KMS-11 (cell line): Measurements from ENCODE around the gene TIMM21.

Experiments used
- H2AFZ ChIP-seq: fragments of 200-600 bp; sonication (generic); 2 replicates; pipeline ENCODE4 v1.6.1; 2016; ENCODE audit warnings: antibody characterized with exemption, mixed run types, low read depth
- H3K27ac ChIP-seq: fragments of 200-600 bp; sonication (generic); 2 replicates; pipeline ENCODE4 v1.6.1; 2016; ENCODE audit warnings: mild to moderate bottlenecking, mixed run types
- H3K27me3 ChIP-seq: fragments of 200-600 bp; sonication (generic); 2 replicates; pipeline ENCODE4 v1.6.1; 2017; ENCODE audit warnings: mild to moderate bottlenecking, low read depth, mixed run types, moderate library complexity; ENCODE audit not compliant: insufficient read depth
- H3K36me3 ChIP-seq: fragments of 200-600 bp; sonication (generic); 2 replicates; pipeline ENCODE4 v1.6.1; 2017; ENCODE audit warnings: mild to moderate bottlenecking, mixed run types; ENCODE audit not compliant: insufficient read depth
- H3K4me1 ChIP-seq: fragments of 200-600 bp; sonication (generic); 2 replicates; pipeline ENCODE4 v1.6.1; 2016; ENCODE audit warnings: mild to moderate bottlenecking, low read depth, mixed run types; ENCODE audit not compliant: poor library complexity, severe bottlenecking
- H3K4me2 ChIP-seq: fragments of 200-600 bp; sonication (generic); 2 replicates; pipeline ENCODE4 v1.7.0; 2016; ENCODE audit warnings: mild to moderate bottlenecking, mixed run types
- H3K4me3 ChIP-seq: fragments of 200-600 bp; sonication (generic); IDR thresholded peaks from 2 replicates; pipeline ENCODE4 v1.6.1; 2017; ENCODE audit warnings: low read depth, low read length, mixed read lengths; ENCODE audit not compliant: insufficient read depth
- H3K79me2 ChIP-seq: fragments of 200-600 bp; sonication (generic); 2 replicates; pipeline ENCODE4 v1.6.1; 2016; ENCODE audit warnings: low read depth, mixed run types; ENCODE audit not compliant: insufficient read depth
- H3K9ac ChIP-seq: fragments of 200-600 bp; sonication (generic); 2 replicates; pipeline ENCODE4 v1.6.1; 2016; ENCODE audit warnings: mild to moderate bottlenecking, mixed run types
- H4K20me1 ChIP-seq: fragments of 200-600 bp; sonication (generic); 2 replicates; pipeline ENCODE4 v1.6.1; 2016; ENCODE audit warnings: mild to moderate bottlenecking, mixed run types; ENCODE audit not compliant: insufficient read depth
- TF ChIP-seq, protein P1 (sequence below): fragments of 200-600 bp; sonication (generic); conservative IDR thresholded peaks from 2 replicates; pipeline ENCODE4 v1.6.1; 2017; ENCODE audit warnings: low read depth, mild to moderate bottlenecking, antibody characterized with exemption, low read length, moderate library complexity, mixed read lengths

The TIMM21 gene

GRCh38 chr18:74172697-74173433 lies 24.5 kb downstream of the TIMM21 start:
- Histone ChIP-seq H3K27ac (no peak overlapping the region), H3K36me3 (no peaks in the 10 kb centered on the region), H4K20me1 (no peaks in the 10 kb centered on the region), H3K9ac (peak overlapping the region; percentile 34; the same call in 1 of the 2 replicates), H3K4me3 (no peak overlapping the region), H3K79me2 (no peaks in the 10 kb centered on the region), H2AFZ (peak overlapping the region; percentile 69), H3K4me2 (peak overlapping the region; percentile 63), H3K4me1 (peaks cover 9% of the 10 kb centered on the region), H3K27me3 (no peaks in the 10 kb centered on the region)
- TF ChIP-seq, protein P1, sequence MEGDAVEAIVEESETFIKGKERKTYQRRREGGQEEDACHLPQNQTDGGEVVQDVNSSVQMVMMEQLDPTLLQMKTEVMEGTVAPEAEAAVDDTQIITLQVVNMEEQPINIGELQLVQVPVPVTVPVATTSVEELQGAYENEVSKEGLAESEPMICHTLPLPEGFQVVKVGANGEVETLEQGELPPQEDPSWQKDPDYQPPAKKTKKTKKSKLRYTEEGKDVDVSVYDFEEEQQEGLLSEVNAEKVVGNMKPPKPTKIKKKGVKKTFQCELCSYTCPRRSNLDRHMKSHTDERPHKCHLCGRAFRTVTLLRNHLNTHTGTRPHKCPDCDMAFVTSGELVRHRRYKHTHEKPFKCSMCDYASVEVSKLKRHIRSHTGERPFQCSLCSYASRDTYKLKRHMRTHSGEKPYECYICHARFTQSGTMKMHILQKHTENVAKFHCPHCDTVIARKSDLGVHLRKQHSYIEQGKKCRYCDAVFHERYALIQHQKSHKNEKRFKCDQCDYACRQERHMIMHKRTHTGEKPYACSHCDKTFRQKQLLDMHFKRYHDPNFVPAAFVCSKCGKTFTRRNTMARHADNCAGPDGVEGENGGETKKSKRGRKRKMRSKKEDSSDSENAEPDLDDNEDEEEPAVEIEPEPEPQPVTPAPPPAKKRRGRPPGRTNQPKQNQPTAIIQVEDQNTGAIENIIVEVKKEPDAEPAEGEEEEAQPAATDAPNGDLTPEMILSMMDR = no peak

DNA sequence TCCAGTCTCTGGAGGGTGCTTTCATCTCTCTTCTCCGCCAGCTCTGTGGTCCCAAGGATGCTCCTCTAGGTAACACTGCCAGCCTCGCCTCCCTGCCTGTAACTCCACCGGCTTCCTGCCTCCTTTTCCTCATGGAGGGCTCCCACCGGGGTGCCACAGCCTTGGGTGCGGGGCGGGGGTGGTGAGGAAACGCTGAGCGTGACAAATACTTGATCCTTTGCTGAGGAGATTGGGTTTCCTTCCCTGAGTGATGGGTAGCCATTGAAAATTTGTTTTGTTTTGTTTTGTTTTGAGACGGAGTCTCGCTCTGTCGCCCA lies 25.1 kb downstream of the TIMM21 start:
- Histone ChIP-seq H3K36me3 (no peaks in the 10 kb centered on the region), H3K4me3 (no peak overlapping the region), H3K79me2 (no peaks in the 10 kb centered on the region), H4K20me1 (no peaks in the 10 kb centered on the region), H3K4me1 (peaks cover 9% of the 10 kb centered on the region), H3K27me3 (no peaks in the 10 kb centered on the region), H3K9ac (no peak overlapping the region), H3K4me2 (no peak overlapping the region), H2AFZ (no peak overlapping the region), H3K27ac (no peak overlapping the region)
- TF ChIP-seq, protein P1 = no peak

DNA sequence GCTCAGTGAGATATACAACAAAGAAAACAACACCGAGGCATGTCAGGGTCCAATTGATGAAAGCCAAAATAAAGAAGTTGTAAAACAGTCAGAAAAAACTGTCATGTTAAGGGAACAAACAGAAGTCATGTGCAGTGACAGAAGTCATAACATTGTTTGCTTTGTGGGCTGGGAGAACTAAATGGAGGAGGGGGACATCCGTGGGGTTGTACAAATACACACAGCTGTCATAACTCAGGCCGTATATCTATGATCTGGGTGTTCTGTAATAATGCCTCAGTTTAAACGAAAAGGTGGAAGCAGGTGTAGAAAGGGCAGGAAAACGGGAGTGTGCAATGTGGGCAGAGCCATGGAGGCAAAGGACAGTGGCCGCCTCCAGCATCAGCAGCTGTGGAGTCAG lies 27.3 kb downstream of the TIMM21 start:
- H3K27ac ChIP-seq = no peak overlapping the region
- H3K27me3 ChIP-seq = no peaks in the 10 kb centered on the region
- TF ChIP-seq, protein P1 = no peak

DNA sequence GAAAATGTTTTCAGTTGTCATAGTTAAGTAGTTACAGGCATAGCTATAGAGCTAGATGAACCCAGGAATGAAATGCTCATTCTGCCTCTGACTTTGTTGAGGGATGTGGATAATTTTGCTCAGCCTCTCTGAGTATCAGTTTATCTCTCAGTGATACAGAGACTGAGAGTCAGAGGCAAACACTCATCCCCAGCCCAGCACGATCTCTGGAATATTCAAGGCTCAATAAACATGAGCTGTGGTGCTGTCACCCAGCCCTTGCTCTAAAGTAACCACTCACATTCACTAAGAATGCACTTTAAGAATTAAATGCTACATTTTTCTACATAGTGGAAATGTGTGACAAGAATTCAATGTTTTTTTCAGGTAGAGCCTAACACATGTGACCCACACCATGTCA lies 30.6 kb downstream of the TIMM21 start:
- Histone ChIP-seq H4K20me1 (no peaks in the 10 kb centered on the region), H3K9ac (no peak overlapping the region), H3K27ac (no peak overlapping the region), H3K27me3 (no peaks in the 10 kb centered on the region), H3K4me1 (no peaks in the 10 kb centered on the region), H2AFZ (no peak overlapping the region), H3K4me3 (no peak overlapping the region), H3K4me2 (no peak overlapping the region), H3K79me2 (no peaks in the 10 kb centered on the region), H3K36me3 (no peaks in the 10 kb centered on the region)
- TF ChIP-seq, protein P1 = no peak

More for the DNA sequence above, 27.3 kb downstream of the TIMM21 start:
- no peaks in the 10 kb centered on the region for H4K20me1 ChIP-seq
- no peaks in the 10 kb centered on the region for H3K79me2 ChIP-seq
- H2AFZ ChIP-seq = no peak overlapping the region
- no peak overlapping the region for H3K9ac ChIP-seq
- no peaks in the 10 kb centered on the region for H3K36me3 ChIP-seq
- no peak overlapping the region for H3K4me3 ChIP-seq
- peaks cover 9% of the 10 kb centered on the region for H3K4me1 ChIP-seq
- no peak overlapping the region for H3K4me2 ChIP-seq
